ENCODE results near the gene SMARCB1.

GRCh38 chr22:23816156-23816976, 29.6 kb downstream of the SMARCB1 start:
- TF ChIP-seq CTCF (IDR thresholded peaks at IDR 0.05) (no peak), POLR2A (IDR thresholded peaks at IDR 0.05) (no peak)
